Prostate gland (tissue), 2 donors: ENCODE measurements around the gene ZNF226. TPM values are rescaled to one million over a fixed set of nuclear protein-coding genes. Genes with fewer than 3 reads are reported as not detected.
"Not testable (repeated sequence)": the region's sequence is repeated elsewhere in the genome, so short reads cannot be mapped to it uniquely, and the experiment has no call there.

Experiments used
- DNase-seq: peaks from one replicate; pipeline ENCODE4 v3.0.0-alpha.2; 2019; ENCODE audit warnings: low spot score
- H3K27ac ChIP-seq, 2 donors: fragments of 200-600 bp; sonication (generic); 2 replicates each; pipeline ENCODE4 v1.5.1; 2017 to 2019
- H3K27me3 ChIP-seq: fragments of 200-600 bp; sonication (generic); replicated peaks from 2 replicates; pipeline ENCODE4 v1.5.1; 2019; ENCODE audit not compliant: insufficient read depth
- H3K36me3 ChIP-seq, 2 donors: fragments of 200-600 bp; sonication (generic); 1 replicate in 1 of 2; 2 replicates in 1 of 2; pipeline versions ENCODE4 v1.5.1 to v1.8.1; 2017 to 2019
- H3K4me1 ChIP-seq: fragments of 200-600 bp; sonication (generic); replicated peaks from 2 replicates; pipeline ENCODE4 v1.5.1; 2019
- H3K4me3 ChIP-seq, 2 donors: fragments of 200-600 bp; sonication (generic); 2 replicates each; pipeline ENCODE4 v1.5.1; 2017 to 2019
- H3K9me3 ChIP-seq: fragments of 200-600 bp; sonication (generic); 2 replicates; pipeline ENCODE4 v1.5.1; 2017
- CTCF ChIP-seq, 4 experiments: fragments of 200-600 bp in 2 of 4; fragments of 450-650 bp in 2 of 4; sonication (generic) in 2 of 4; IDR thresholded peaks; 1 replicate in 3 of 4; 2 replicates in 1 of 4; pipeline ENCODE4 v1.5.1; 2016 to 2019; ENCODE audit warnings: antibody characterized with exemption in 4 of 4, mild to moderate bottlenecking in 2 of 4, moderate library complexity in 2 of 4
- POLR2A ChIP-seq: fragments of 450-650 bp; IDR thresholded peaks from one replicate; pipeline ENCODE4 v1.6.1; 2016; ENCODE audit warnings: antibody characterized with exemption, mild to moderate bottlenecking
- POLR2AphosphoS5 ChIP-seq: sonication (generic); formaldehyde crosslinking; IDR thresholded peaks from one replicate; pipeline ENCODE4 v1.6.1; 2017; ENCODE audit warnings: antibody characterized with exemption
- WGBS: methylation state at CpG from one replicate; pipeline ENCODE4 v1.1.5; 2018; 5-methylcytosine and 5-hydroxymethylcytosine counted together
- intact Hi-C: fragments of 100-400 bp; cut with DNase I; formaldehyde crosslinking; loops from one replicate; pipeline ENCODE4 v1.14.2; 2022
- total RNA-seq, 2 donors: library from RNA; depleted of rRNA; stranded (reverse); fragments of >200 nt; gene quantifications; one replicate each; pipeline ENCODE4 v1.1.0, GENCODE V29; 2016

The ZNF226 gene
- total RNA-seq, 2 donors from 2014 or later = 35.9 to 48.4 TPM

GRCh38 chr19:44196772-44197171, 31.9 kb downstream of the ZNF226 start:
- no peak for TF ChIP-seq CTCF (IDR thresholded peaks at IDR 0.05)
- TF ChIP-seq POLR2A = no peak
- no peak for TF ChIP-seq POLR2AphosphoS5
- intact Hi-C loops = no loop called here
- H3K9me3 ChIP-seq = no peaks in the 10 kb centered on the region

DNA sequence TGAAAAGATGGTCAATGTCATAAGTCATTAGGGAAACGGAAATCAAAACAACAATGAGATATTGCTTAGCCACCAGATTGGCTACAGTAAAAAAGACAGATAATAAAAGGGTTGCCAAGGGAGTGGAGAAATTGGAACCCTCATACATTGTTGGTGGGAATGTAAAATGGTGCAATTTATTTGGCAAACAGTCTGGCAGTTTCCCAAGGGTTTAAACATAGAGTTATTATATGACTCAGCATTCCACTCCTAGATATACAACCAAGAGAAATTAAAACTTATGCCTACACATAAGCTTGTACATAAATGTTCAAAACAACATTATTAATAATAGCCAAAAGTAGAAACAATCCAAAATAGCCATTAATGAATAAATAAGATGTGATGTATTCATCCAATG, 37.6 kb downstream of the ZNF226 start:
- H3K4me3 ChIP-seq = no peak overlapping the region
- H3K4me1 ChIP-seq = no peaks in the 10 kb centered on the region
- intact Hi-C loops = no loop called here
- 83% methylated on average over 1 of the region's 1 CpG for whole genome bisulfite sequencing
- TF ChIP-seq POLR2AphosphoS5 (no peak), CTCF (IDR thresholded peaks at IDR 0.05) (no peak), POLR2A (no peak)
- no peaks in the 10 kb centered on the region for H3K9me3 ChIP-seq
- no peak overlapping the region for H3K27ac ChIP-seq
- H3K36me3 ChIP-seq = no peaks in the 10 kb centered on the region
- no peak for DNase-seq
- no peaks in the 10 kb centered on the region for H3K27me3 ChIP-seq

More at GRCh38 chr19:44196772-44197171, 31.9 kb downstream of the ZNF226 start:
- H3K4me1 ChIP-seq = no peaks in the 10 kb centered on the region
- no peak overlapping the region for H3K4me3 ChIP-seq
- no peaks in the 10 kb centered on the region for H3K27me3 ChIP-seq
- H3K36me3 ChIP-seq = no peaks in the 10 kb centered on the region
- DNase-seq = no peak
- H3K27ac ChIP-seq = no peak overlapping the region

GRCh38 chr19:44202974-44203373, 38.1 kb downstream of the ZNF226 start:
- no peaks in the 10 kb centered on the region for H3K9me3 ChIP-seq
- no peak overlapping the region for H3K4me3 ChIP-seq
- no peak for DNase-seq
- no peaks in the 10 kb centered on the region for H3K36me3 ChIP-seq
- no peak overlapping the region for H3K27ac ChIP-seq
- no peaks in the 10 kb centered on the region for H3K27me3 ChIP-seq
- no peaks in the 10 kb centered on the region for H3K4me1 ChIP-seq
- WGBS = 100% methylated on average over 2 of the region's 2 CpGs
- TF ChIP-seq POLR2A = no peak
- TF ChIP-seq CTCF (IDR thresholded peaks at IDR 0.05) = no peak
- TF ChIP-seq POLR2AphosphoS5 = no peak
- intact Hi-C loops = no loop called here

- H3K27me3 ChIP-seq, intact Hi-C loops, H3K4me1 ChIP-seq, DNase-seq, H3K9me3 ChIP-seq, H3K36me3 ChIP-seq, H3K27ac ChIP-seq, H3K4me3 ChIP-seq: not testable (repeated sequence)
- WGBS = 92% methylated on average over 31 of the region's 31 CpGs
Measured at GRCh38 chr19:44203877-44204276, 39.0 kb downstream of the ZNF226 start.

DNA sequence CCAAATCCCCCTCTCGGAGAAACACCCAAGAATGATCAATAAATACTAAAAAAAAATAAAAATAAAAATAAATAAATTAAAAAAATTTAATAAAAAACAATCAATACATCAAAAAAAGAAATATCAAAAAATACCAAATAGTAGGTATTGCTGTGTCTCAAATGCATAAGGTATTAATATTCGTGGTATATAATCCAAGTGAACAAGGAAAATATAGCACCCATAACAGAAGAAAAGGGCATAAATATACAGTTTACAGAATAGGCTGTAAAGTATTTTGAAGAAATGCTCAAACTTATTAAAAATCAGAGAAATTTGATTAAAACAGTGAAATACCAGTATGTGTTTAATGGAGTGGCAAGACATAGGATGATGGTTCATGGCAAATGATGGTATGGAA, 39.9 kb downstream of the ZNF226 start:
- no peak for DNase-seq
- Histone ChIP-seq H3K27me3 (no peaks in the 10 kb centered on the region), H3K9me3 (no peaks in the 10 kb centered on the region), H3K4me3 (no peak overlapping the region), H3K36me3 (no peaks in the 10 kb centered on the region), H3K4me1 (no peaks in the 10 kb centered on the region), H3K27ac (no peak overlapping the region)
- TF ChIP-seq CTCF (IDR thresholded peaks at IDR 0.05) (no peak), POLR2A (no peak), POLR2AphosphoS5 (no peak)
- intact Hi-C loops = loop anchor here (5.0 kb wide), 1 partner anchor 152 kb away; the partner anchor contains the start of gene ZNF223
- WGBS = 79% methylated on average over 2 of the region's 2 CpGs
